Fibroblast of villous mesenchyme (primary cell): ENCODE measurements around the gene MEN1. TPM values are rescaled to one million over a fixed set of nuclear protein-coding genes. Genes with fewer than 3 reads are reported as not detected.

Source experiments
- DNase-seq: peaks from one replicate; pipeline ENCODE4 v3.0.0-alpha.2; 2010; ENCODE audit warnings: low read depth
- H3K4me3 ChIP-seq: 2 replicates; pipeline ENCODE4 v1.5.1; 2011; ENCODE audit warnings: low read depth, mild to moderate bottlenecking, low read length
- total RNA-seq: library from RNA; depleted of rRNA; stranded (reverse); fragments of >200 nt; gene quantifications from 2 replicates; pipeline ENCODE4 v1.2.3, GENCODE V29; 2012
- TF ChIP-seq, protein P1 (sequence below): IDR thresholded peaks from 2 replicates; pipeline ENCODE4 v1.5.1; 2012; ENCODE audit warnings: low read depth, mild to moderate bottlenecking, low read length; ENCODE audit not compliant: insufficient read depth

Gene MEN1
- total RNA-seq, 1 donor, result 17.7 TPM

DNA sequence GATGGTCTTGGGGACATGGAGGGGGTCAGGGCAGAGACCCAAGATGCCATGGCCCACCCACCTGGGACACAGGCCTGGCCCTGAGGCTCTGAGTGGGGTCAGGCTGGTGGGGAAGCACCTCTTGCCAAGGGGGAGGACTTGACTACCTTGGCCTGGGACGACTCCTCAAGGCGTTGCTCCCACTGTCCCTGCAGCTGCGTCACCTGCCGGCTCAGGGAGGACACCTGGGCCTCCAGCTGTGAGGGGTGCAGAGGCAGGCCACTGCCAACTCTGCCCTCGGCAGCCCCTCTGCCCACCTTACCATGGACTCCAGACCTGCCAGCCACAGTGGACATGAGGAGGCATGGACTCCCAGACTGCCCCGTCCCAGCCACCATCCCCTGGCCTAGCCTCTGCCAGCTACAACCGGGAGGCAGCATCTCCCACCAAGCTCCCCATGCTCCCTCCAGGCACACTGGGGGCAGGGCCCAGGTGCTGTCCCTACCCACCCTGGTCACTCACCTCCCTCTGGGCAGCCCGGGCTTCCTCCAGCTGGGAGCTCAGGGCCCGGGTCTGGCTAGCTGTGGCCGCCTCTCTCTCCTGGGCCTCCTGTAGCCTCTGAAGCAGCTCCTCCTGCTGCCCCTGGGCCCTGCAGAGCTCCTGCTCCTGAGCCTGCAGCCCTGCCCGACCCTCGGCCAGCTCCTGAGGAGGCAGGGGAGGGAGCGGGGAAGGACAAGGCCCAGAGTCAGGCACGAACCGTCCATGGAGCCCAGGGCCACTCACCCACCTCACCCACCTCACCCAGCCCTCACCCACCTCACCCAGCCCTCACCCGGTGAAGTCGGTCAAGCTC is 25.5 kb upstream of the MEN1 start:
- no peak for DNase-seq
- TF ChIP-seq, protein P1, sequence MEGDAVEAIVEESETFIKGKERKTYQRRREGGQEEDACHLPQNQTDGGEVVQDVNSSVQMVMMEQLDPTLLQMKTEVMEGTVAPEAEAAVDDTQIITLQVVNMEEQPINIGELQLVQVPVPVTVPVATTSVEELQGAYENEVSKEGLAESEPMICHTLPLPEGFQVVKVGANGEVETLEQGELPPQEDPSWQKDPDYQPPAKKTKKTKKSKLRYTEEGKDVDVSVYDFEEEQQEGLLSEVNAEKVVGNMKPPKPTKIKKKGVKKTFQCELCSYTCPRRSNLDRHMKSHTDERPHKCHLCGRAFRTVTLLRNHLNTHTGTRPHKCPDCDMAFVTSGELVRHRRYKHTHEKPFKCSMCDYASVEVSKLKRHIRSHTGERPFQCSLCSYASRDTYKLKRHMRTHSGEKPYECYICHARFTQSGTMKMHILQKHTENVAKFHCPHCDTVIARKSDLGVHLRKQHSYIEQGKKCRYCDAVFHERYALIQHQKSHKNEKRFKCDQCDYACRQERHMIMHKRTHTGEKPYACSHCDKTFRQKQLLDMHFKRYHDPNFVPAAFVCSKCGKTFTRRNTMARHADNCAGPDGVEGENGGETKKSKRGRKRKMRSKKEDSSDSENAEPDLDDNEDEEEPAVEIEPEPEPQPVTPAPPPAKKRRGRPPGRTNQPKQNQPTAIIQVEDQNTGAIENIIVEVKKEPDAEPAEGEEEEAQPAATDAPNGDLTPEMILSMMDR, result no peak
- H3K4me3 ChIP-seq, result no peak overlapping the region

DNA sequence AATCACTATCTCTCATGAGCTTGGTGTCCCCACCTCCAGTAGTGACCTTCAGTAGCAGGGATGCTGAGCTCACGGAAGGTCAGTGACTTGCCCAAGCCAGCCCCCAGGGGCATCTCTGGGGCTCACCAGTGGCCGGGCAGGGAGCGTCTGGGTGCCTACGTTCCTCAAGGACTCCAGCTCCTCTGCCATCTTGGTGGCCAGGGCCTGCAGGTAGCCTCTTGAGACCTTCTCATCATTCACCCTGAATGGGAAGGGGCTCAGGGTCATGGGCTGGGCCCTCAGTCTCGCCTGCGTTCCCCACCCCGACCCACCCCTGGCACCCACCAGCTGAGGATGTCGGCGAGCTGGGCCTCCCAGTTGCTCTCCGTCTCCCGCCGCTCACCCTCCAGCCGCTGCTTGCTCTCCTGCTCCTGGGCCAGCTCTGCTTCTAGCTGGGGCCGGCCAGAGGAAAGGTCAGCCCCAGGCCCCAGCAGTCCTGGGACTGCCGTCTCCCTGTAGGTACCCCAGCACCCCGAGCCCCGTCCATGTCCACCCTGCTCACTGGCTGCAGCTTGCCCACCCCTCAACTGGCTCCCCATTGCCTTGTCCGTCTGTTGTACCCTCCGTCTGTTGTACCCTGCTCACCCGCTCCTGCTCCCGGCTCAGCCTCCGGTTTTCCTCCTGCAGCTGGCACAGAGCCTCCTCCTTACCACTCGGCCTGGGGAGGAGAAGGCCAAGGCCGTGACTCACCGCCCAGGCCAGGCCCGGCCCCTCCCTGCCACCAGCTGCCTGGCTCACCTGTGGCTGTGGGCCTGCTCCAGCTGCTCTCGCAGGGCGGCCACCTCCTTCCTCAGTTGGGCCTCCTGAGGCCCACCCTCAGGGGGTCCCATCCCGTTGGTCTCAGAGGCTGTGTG is 24.6 kb upstream of the MEN1 start:
- DNase-seq, result no peak
- TF ChIP-seq, protein P1, result no peak

GRCh38 chr11:64834031-64834722 is 23.8 kb upstream of the MEN1 start:
- no peak for DNase-seq
- TF ChIP-seq, protein P1, result no peak
- no peak overlapping the region for H3K4me3 ChIP-seq

More for the DNA sequence above, 24.6 kb upstream of the MEN1 start:
- no peak overlapping the region for H3K4me3 ChIP-seq

DNA sequence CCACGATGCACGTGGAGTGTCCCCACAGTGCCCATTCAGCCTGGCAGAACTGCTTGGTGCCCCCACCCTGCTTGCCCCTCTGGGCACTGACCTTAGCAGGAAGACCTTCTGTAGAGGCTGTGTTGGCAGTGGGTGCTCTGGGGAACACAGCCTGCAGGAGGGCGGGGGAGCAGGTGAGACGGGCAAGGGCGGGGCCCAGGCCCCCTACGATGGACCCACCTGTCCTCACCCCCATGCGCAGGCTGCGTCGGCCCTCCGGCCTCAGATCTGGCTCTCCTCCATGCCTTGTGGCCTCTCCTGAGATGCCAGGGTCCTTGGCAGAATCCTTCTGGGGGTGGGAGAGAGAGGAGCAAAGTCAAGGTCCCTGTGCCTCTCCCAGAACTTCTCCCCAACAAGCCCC is 23.2 kb upstream of the MEN1 start:
- H3K4me3 ChIP-seq, result no peak overlapping the region
- DNase-seq, result no peak
- TF ChIP-seq, protein P1, result no peak

DNA sequence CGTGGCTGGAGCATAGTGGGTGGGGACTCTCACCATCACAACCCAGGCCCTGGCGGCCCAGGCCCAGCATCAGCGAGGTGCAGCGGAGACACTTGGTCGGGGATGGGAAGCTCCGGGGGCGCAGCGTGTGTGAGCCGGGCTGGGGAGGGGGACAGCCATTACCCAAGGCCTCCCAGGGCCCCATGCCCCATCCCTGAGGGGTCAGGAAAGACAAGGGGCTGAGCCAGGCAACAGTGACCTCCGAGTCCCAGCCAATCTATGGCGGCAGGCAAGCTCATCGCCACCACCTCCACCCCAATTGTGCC is 22.8 kb upstream of the MEN1 start:
- DNase-seq, result no peak
- TF ChIP-seq, protein P1, result no peak
- H3K4me3 ChIP-seq, result no peak overlapping the region

DNA sequence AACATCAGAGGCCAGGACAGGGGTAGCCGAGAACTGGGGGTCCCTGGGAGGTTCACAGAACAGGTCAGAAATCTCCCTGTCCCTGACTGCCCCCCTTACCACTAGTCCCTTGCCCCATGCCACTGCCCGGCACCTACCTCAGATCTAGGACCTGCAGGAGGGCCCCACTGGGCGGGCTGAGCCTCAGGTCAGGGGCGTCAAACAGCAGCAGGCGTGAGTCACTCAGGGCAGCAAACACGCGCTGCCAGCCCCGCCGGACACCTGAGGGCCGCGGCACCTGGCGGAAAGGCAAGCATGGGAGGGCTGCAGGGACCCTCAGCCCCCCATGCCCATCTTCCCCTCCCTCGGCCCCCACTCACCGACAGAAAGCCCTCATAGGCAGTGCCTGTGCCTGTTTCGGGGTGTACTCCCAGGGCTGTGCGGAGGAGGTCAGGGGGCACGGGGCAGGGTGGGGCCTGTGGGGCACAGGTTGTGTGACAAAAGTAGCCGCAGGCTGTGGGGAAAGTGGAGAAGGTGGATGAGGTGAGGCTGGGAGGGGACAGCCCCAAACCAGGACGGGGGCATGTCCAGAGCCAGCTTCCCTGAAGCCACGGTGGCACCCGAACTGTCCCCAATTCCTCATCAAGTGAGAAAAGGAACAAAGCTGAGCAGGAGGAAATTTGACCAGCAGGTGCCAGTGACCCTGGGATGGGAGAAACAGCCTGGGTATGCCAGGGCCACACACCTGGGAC is 22.3 kb upstream of the MEN1 start:
- DNase-seq, result no peak
- H3K4me3 ChIP-seq, result no peak overlapping the region
- TF ChIP-seq, protein P1, result no peak
